Measurements from ENCODE around the gene SLCO1C1.

Gene SLCO1C1

GRCh38 chr12:20731274-20731673, 36.1 kb downstream of the SLCO1C1 start (continued):
- no peak for TF ChIP-seq ZNF324 (tag by site-specific recombination; IDR thresholded peaks at IDR 0.05)
- no peak for TF ChIP-seq ZNF626 (tag by site-specific recombination; IDR thresholded peaks at IDR 0.05)
- TF ChIP-seq REPIN1 (tag by site-specific recombination; IDR thresholded peaks at IDR 0.05; ENCODE audit: low read depth), result no peak
- no peak for TF ChIP-seq YY2 (tag by site-specific recombination; IDR thresholded peaks at IDR 0.05)

GRCh38 chr12:20740972-20741371, 45.8 kb downstream of the SLCO1C1 start:
- H3K27ac ChIP-seq (ENCODE audit: extremely low read depth, low read depth, low read length), result no peak overlapping the region
- no peaks in the 10 kb centered on the region for H3K4me1 ChIP-seq (ENCODE audit: control insufficient read depth, insufficient read depth, low read length)
- POLR2A ChIA-PET, result no interaction called here
- no peak for TF ChIP-seq GLIS1 (tag by site-specific recombination; IDR thresholded peaks at IDR 0.05)
- TF ChIP-seq ZBTB11 (tag by site-specific recombination; conservative IDR thresholded peaks at IDR 0.05; ENCODE audit: low read depth), result no peak
- no peak for TF ChIP-seq ZBTB21 (tag by site-specific recombination; IDR thresholded peaks at IDR 0.05)
- H3K36me3 ChIP-seq (ENCODE audit: control insufficient read depth in 2 of 2, insufficient read depth in 1 of 2, low read length in 2 of 2), result no peaks in the 10 kb centered on the region
- CTCF ChIA-PET, result no interaction called here
- no peaks in the 10 kb centered on the region for H3K9me3 ChIP-seq (ENCODE audit: control insufficient read depth, insufficient read depth, low read depth, low read length)
- no peak overlapping the region for H3K4me3 ChIP-seq (ENCODE audit: low read depth, low read length)

- Histone ChIP-seq H3K27ac (ENCODE audit: extremely low read depth, low read depth, low read length) (no peak overlapping the region), H3K36me3 (ENCODE audit: control insufficient read depth in 2 of 2, insufficient read depth in 1 of 2, low read length in 2 of 2) (no peaks in the 10 kb centered on the region), H3K4me1 (ENCODE audit: control insufficient read depth, insufficient read depth, low read length) (no peaks in the 10 kb centered on the region), H3K4me3 (ENCODE audit: low read depth, low read length) (no peak overlapping the region), H3K9me3 (ENCODE audit: control insufficient read depth, insufficient read depth, low read depth, low read length) (no peaks in the 10 kb centered on the region)
- ChIA-PET POLR2A (no interaction called here), CTCF (no interaction called here)
- TF ChIP-seq FEZF1 (tag by site-specific recombination; IDR thresholded peaks at IDR 0.05) (no peak), ZNF514 (tag by site-specific recombination; IDR thresholded peaks at IDR 0.05) (no peak), ZNF768 (tag by site-specific recombination; IDR thresholded peaks at IDR 0.05) (no peak), ZIC2 (tag by site-specific recombination; IDR thresholded peaks at IDR 0.05) (no peak), ZSCAN23 (tag by site-specific recombination; IDR thresholded peaks at IDR 0.05) (no peak), ZNF341 (tag by site-specific recombination; IDR thresholded peaks at IDR 0.05; ENCODE audit: low read depth) (no peak), ZNF777 (tag by site-specific recombination; IDR thresholded peaks at IDR 0.05; ENCODE audit: borderline replicate concordance) (no peak), ZNF114 (tag by site-specific recombination; IDR thresholded peaks at IDR 0.05) (no peak)
Observed at GRCh38 chr12:20748198-20748597, 53.1 kb downstream of the SLCO1C1 start.

GRCh38 chr12:20751046-20751445, 55.9 kb downstream of the SLCO1C1 start:
- TF ChIP-seq REST (tag by site-specific recombination; IDR thresholded peaks at IDR 0.05) (no peak), ZNF23 (tag by site-specific recombination; IDR thresholded peaks at IDR 0.05; ENCODE audit: borderline replicate concordance) (no peak), ZBTB10 (tag by site-specific recombination; IDR thresholded peaks at IDR 0.05) (no peak), ZNF16 (tag by site-specific recombination; IDR thresholded peaks at IDR 0.05; ENCODE audit: low read depth) (no peak)
- POLR2A ChIA-PET, result no interaction called here

More at GRCh38 chr12:20751046-20751445, 55.9 kb downstream of the SLCO1C1 start:
- Histone ChIP-seq H3K9me3 (ENCODE audit: control insufficient read depth, insufficient read depth, low read depth, low read length) (no peaks in the 10 kb centered on the region), H3K4me1 (ENCODE audit: control insufficient read depth, insufficient read depth, low read length) (no peaks in the 10 kb centered on the region), H3K36me3 (ENCODE audit: control insufficient read depth in 2 of 2, insufficient read depth in 1 of 2, low read length in 2 of 2) (no peaks in the 10 kb centered on the region), H3K27ac (ENCODE audit: extremely low read depth, low read depth, low read length) (no peak overlapping the region), H3K4me3 (ENCODE audit: low read depth, low read length) (no peak overlapping the region)
- CTCF ChIA-PET, result no interaction called here
